Tibial nerve (tissue), 4 donors: ENCODE results near the gene ZNF787.

Source experiments
- CTCF ChIP-seq, 5 experiments: fragments of 200-600 bp in 3 of 5; fragments of 450-650 bp in 2 of 5; sonication (generic) in 3 of 5; IDR thresholded peaks; one replicate each; pipeline ENCODE4 v1.5.1; 2016 to 2019; ENCODE audit warnings: antibody characterized with exemption in 5 of 5, mild to moderate bottlenecking in 3 of 5, moderate library complexity in 2 of 5
- EP300 ChIP-seq, 2 donors: sonication (generic); formaldehyde crosslinking; IDR thresholded peaks; one replicate each; pipeline ENCODE4 v1.6.1; 2017; ENCODE audit warnings: antibody characterized with exemption in 2 of 2, mild to moderate bottlenecking in 1 of 2

- TF ChIP-seq CTCF (IDR thresholded peaks at IDR 0.05) (no peak), EP300 (IDR thresholded peaks at IDR 0.05) (no peak)
Observed at GRCh38 chr19:56131651-56132050, 10.6 kb upstream of the ZNF787 start.
